Upper lobe of right lung (tissue), 1 donor: ENCODE results near the gene NSG1. TPM values are rescaled to one million over a fixed set of nuclear protein-coding genes. Genes with fewer than 3 reads are reported as not detected.
A peak's percentile ranks its signal among the peaks of the same experiment; 100 is the strongest.

Experiments
- ATAC-seq: fragments of 200-7000 bp; cut with Tn5 transposase; one replicate; pipeline ENCODE4 v1.9.1; 2020; ENCODE audit warnings: mild to moderate bottlenecking, moderate library complexity
- DNase-seq: peaks from one replicate; pipeline ENCODE4 v3.0.0-alpha.2; 2020
- H3K27ac ChIP-seq: fragments of 200-600 bp; one replicate; pipeline ENCODE4 v1.8.0; 2022
- H3K27me3 ChIP-seq: fragments of 200-600 bp; one replicate; pipeline ENCODE4 v1.8.0; 2022; ENCODE audit warnings: mild to moderate bottlenecking
- H3K36me3 ChIP-seq: fragments of 200-600 bp; one replicate; pipeline ENCODE4 v1.8.0; 2022
- H3K4me1 ChIP-seq: fragments of 200-600 bp; one replicate; pipeline ENCODE4 v1.8.0; 2022
- H3K4me3 ChIP-seq: fragments of 200-600 bp; one replicate; pipeline ENCODE4 v1.8.0; 2022; ENCODE audit warnings: mild to moderate bottlenecking
- H3K9me3 ChIP-seq: fragments of 200-600 bp; one replicate; pipeline ENCODE4 v1.8.0; 2022
- CTCF ChIP-seq: fragments of 200-600 bp; IDR thresholded peaks from one replicate; pipeline ENCODE4 v1.8.0; 2022; ENCODE audit warnings: antibody characterized with exemption
- intact Hi-C: fragments of 100-400 bp; cut with DNase I; formaldehyde crosslinking; loops from one replicate; pipeline ENCODE4 v1.11.0; 2022
- total RNA-seq: library from RNA; stranded (reverse); fragmentation: NEBNext Ultra II Directional; extraction: Animal tissue kit (Norgen Biotek cat#: 25700); gene quantifications from one replicate; pipeline ENCODE4 v1.2.1, GENCODE V29; 2021
- donor health status: DM: no; HTN: yes; CAD: no; lungs with severe emphysema.

The NSG1 gene
- total RNA-seq, 1 donor from 2014 or later, result 1.5 TPM

- intact Hi-C loops, result no loop called here
- Histone ChIP-seq H3K27ac (no peak overlapping the region), H3K36me3 (no peaks in the 10 kb centered on the region), H3K4me1 (no peaks in the 10 kb centered on the region), H3K27me3 (peaks cover 8% of the 10 kb centered on the region), H3K9me3 (no peaks in the 10 kb centered on the region), H3K4me3 (no peak overlapping the region)
- no peak for TF ChIP-seq CTCF
- ATAC-seq (no peak), DNase-seq (peak; percentile 28)
Measured at GRCh38 chr4:4364061-4364460, 22.8 kb upstream of the NSG1 start.

DNA sequence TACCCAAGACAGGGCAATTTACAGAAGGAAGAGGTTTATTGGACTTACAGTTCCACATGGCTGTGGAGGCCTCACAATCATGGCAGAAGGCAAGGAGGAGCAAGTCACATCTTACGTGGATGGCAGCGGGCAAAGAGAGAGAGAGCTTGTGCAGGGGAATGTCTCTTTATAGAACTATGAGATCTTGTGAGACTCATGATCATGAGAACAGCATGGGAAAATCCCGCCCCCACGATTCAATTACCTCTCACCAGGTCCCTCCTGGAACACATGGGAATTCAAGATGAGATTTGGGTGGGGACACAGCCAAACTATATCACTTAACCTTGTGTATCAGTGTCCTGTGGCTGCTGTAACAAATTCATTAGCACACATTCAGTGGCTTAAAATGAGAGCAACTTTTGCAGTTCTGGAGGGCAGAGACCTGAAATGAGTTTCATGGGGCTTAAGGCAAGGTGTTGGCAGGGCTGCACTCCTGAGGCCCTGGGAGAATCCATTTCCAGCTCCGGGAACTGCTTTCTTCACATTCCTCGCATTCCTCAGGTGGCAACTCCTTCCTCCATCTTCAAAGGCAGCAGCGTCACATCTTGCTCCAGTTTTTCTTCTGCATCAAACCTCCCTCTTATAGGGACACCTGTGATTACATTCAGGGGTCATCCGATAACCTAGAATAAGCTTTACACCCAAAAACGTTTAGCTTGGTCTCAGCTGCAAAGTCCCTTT, 22.3 kb upstream of the NSG1 start:
- Histone ChIP-seq H3K27me3 (peaks cover 8% of the 10 kb centered on the region), H3K4me1 (no peaks in the 10 kb centered on the region), H3K4me3 (no peak overlapping the region), H3K36me3 (no peaks in the 10 kb centered on the region), H3K9me3 (no peaks in the 10 kb centered on the region), H3K27ac (no peak overlapping the region)
- no peak for TF ChIP-seq CTCF
- DNase-seq (no peak), ATAC-seq (no peak)
- intact Hi-C loops, result no loop called here

- no peaks in the 10 kb centered on the region for H3K4me1 ChIP-seq
- no peak for ATAC-seq
- DNase-seq, result peak; percentile 28
- no peak for TF ChIP-seq CTCF
- H3K27me3 ChIP-seq, result no peaks in the 10 kb centered on the region
- no peak overlapping the region for H3K27ac ChIP-seq
- H3K9me3 ChIP-seq, result no peaks in the 10 kb centered on the region
- H3K36me3 ChIP-seq, result no peaks in the 10 kb centered on the region
- intact Hi-C loops, result no loop called here
- H3K4me3 ChIP-seq, result no peak overlapping the region
Measured at GRCh38 chr4:4368809-4369580, 17.9 kb upstream of the NSG1 start.

- Histone ChIP-seq H3K27ac (no peak overlapping the region), H3K9me3 (no peaks in the 10 kb centered on the region), H3K27me3 (no peaks in the 10 kb centered on the region), H3K4me3 (no peak overlapping the region), H3K36me3 (no peaks in the 10 kb centered on the region), H3K4me1 (no peaks in the 10 kb centered on the region)
- intact Hi-C loops, result no loop called here
- TF ChIP-seq CTCF, result no peak
- no peak for DNase-seq
- no peak for ATAC-seq
Measured at GRCh38 chr4:4374388-4375098, 12.4 kb upstream of the NSG1 start.

- no peak overlapping the region for H3K27ac ChIP-seq
- no peak for TF ChIP-seq CTCF
- DNase-seq, result no peak
- no peaks in the 10 kb centered on the region for H3K36me3 ChIP-seq
- intact Hi-C loops, result no loop called here
- no peak for ATAC-seq
- no peaks in the 10 kb centered on the region for H3K9me3 ChIP-seq
- no peaks in the 10 kb centered on the region for H3K27me3 ChIP-seq
- no peaks in the 10 kb centered on the region for H3K4me1 ChIP-seq
- no peak overlapping the region for H3K4me3 ChIP-seq
Measured at GRCh38 chr4:4376074-4376473, 10.8 kb upstream of the NSG1 start.
